ENCODE measurements around the gene MED9.

MED9 gene

DNA sequence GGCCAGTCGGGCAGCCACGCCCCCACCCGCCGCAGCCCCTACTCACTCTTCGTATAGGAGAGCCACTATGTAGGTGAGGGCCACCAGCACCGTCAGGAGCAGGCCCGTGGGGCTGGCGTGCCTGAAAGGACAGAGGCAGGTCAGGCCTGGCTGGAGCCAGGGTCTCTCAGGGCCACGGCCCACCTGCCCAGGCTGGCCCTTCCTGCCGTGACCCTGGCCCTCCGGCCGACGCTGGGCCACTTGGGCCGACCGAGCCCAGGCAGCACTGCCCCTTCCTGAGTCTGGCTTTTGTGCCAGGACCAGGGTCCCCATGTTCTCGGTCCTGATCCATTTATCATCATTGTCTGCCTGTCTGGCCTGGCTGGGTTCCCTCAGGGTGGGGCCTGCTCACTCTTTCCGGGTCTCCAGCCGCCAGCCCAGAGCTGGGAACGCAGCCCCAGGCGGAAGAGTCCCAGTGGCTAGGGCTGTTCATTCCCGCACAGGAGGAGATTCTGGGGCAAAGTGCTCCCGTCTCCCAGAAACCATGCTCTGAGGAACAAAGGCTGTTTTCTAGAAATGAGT, 29.5 kb downstream of the MED9 start:
- TF ChIP-seq, protein P1, sequence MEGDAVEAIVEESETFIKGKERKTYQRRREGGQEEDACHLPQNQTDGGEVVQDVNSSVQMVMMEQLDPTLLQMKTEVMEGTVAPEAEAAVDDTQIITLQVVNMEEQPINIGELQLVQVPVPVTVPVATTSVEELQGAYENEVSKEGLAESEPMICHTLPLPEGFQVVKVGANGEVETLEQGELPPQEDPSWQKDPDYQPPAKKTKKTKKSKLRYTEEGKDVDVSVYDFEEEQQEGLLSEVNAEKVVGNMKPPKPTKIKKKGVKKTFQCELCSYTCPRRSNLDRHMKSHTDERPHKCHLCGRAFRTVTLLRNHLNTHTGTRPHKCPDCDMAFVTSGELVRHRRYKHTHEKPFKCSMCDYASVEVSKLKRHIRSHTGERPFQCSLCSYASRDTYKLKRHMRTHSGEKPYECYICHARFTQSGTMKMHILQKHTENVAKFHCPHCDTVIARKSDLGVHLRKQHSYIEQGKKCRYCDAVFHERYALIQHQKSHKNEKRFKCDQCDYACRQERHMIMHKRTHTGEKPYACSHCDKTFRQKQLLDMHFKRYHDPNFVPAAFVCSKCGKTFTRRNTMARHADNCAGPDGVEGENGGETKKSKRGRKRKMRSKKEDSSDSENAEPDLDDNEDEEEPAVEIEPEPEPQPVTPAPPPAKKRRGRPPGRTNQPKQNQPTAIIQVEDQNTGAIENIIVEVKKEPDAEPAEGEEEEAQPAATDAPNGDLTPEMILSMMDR (IDR thresholded peaks at IDR 0.05; ENCODE audit: low read depth, low read length, missing control alignments), result no peak
- no peak for DNase-seq (ENCODE audit: extremely low read depth, low read depth)
- H3K4me3 ChIP-seq (replicated peaks; ENCODE audit: low read depth, low read length), result no peak overlapping the region

DNA sequence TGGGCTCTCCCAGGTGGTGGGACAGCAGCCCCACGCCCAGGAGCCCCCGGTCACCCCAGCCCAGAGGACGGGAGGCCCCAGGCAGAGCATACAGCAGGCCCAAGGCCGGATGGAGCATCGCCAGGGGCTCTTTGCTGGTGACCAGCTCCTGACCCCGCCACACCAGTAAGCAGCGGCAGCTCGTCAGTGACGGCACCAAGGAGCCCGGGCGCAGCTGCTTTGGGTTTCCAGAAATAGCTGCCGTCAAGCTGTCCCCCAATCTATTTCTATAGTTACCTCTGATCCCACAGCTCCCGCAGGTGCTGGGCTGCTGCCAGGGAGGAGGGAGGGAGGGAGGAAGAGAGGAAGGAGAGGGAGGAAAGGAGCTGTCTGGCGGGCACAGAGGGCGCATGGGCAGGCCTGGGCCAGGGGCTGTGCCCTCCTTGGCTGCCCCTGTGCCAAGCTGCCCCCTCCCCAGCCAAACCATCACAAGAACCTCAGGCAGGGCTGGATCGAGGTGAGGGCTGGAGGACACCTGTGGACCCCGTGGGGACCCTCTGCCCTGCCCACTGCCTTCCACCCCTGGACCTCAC, 30.2 kb downstream of the MED9 start:
- DNase-seq (ENCODE audit: extremely low read depth, low read depth), result no peak

DNA sequence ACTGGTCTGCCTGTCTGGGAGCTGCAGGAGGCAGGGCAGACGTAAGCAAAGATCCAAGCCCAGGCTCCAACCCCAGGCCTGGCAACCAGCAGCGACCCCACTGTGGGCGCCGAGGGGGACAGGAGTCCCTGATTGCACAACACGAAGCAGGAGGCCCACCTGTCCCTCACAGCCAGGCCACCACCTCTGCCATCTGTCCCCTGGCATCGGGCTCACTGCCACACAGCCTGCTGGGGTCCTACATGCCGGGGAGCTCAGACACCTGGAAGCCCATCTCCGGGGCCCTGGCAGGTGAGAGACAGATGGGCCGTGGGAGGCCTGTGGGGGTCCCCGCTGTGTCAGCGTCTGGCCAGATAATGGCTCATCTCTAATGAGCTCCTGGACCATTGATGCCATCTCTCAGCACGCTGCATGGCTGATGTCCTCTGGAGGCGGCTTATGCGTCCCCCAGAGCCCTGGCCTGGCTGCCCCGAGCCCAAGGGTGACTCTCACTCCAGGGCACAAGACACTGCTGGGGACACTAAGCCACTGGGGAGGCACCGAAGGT, 30.7 kb downstream of the MED9 start:
- TF ChIP-seq, protein P1 (IDR thresholded peaks at IDR 0.05; ENCODE audit: low read depth, low read length, missing control alignments), result no peak
- DNase-seq (ENCODE audit: extremely low read depth, low read depth), result no peak
- H3K4me3 ChIP-seq (replicated peaks; ENCODE audit: low read depth, low read length), result no peak overlapping the region

More for the DNA sequence above, 30.2 kb downstream of the MED9 start:
- H3K4me3 ChIP-seq (replicated peaks; ENCODE audit: low read depth, low read length), result no peak overlapping the region
- TF ChIP-seq, protein P1 (IDR thresholded peaks at IDR 0.05; ENCODE audit: low read depth, low read length, missing control alignments), result no peak

DNA sequence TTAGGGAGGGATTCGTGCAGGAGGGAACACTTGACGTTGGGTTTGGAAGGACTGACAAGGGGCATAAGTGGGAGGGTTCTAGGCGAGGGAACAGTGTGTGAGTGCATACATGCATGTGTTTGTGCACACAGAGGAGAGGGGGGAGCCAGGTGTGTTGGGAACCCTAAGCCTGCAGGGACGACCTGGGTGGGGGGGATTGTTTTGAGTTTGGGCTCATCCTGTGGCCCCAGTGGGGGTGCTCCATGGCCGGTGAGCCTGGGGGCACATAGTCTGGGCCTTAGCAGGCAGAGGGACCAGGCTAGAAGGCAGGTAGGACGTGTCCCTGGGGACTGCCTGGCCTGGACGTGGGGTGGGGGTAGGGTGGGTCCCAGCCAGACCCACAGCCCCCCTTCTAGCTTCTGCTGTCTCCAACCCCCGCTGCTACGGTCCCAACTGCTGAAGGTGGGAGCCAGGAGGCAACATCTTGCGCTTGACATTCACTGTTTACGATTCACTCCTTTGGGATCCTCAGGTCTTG, 31.3 kb downstream of the MED9 start:
- no peak overlapping the region for H3K4me3 ChIP-seq (replicated peaks; ENCODE audit: low read depth, low read length)
- DNase-seq (ENCODE audit: extremely low read depth, low read depth), result no peak
- TF ChIP-seq, protein P1 (IDR thresholded peaks at IDR 0.05; ENCODE audit: low read depth, low read length, missing control alignments), result no peak

DNA sequence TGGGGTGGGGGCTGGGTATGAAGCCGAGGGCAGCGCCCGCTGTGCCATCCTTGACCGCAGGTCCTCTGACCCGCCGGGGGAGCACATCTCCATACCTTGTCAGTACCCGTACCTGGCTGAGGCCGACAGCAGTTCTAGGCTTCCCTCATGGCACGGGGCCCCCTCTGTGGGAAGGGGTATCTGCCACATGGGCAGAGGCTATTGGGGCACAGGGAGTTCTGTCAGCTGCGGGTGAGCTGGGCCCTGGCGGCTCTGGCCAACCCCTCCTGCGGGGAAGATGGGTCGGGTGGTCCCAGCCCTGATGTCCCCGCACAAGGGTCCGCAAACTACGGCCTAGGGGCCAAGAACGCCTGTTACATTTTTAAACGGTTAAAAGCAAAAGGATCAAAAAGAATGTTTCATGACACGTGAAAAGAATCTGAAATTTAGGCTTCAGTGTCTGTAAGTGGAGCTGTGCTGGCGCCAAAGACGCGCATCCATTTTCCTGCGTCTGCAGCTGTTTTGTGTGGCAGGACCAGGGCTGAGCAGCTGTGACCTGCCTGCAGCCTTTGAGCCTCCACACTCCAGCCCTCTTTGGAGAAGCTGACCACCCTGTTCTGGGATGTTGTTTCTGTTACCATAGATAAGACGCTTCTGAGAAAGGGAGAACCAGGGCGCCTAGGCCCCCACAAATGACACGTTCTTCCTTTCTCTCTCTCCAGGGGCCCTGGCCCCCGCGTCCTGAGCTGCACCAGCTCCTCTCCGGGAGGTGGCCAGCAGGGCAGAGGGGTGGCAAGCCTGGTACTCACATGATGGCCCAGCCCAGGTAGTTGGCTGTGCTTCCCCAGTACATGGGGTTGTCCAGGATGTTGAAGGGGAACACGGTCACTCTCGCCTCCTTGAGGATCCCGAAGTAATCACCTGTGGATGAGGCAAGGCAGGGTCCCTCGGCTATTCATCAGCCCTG, 32.1 kb downstream of the MED9 start:
- no peak overlapping the region for H3K4me3 ChIP-seq (replicated peaks; ENCODE audit: low read depth, low read length)
- DNase-seq (ENCODE audit: extremely low read depth, low read depth), result no peak
- TF ChIP-seq, protein P1 (IDR thresholded peaks at IDR 0.05; ENCODE audit: low read depth, low read length, missing control alignments), result no peak

DNA sequence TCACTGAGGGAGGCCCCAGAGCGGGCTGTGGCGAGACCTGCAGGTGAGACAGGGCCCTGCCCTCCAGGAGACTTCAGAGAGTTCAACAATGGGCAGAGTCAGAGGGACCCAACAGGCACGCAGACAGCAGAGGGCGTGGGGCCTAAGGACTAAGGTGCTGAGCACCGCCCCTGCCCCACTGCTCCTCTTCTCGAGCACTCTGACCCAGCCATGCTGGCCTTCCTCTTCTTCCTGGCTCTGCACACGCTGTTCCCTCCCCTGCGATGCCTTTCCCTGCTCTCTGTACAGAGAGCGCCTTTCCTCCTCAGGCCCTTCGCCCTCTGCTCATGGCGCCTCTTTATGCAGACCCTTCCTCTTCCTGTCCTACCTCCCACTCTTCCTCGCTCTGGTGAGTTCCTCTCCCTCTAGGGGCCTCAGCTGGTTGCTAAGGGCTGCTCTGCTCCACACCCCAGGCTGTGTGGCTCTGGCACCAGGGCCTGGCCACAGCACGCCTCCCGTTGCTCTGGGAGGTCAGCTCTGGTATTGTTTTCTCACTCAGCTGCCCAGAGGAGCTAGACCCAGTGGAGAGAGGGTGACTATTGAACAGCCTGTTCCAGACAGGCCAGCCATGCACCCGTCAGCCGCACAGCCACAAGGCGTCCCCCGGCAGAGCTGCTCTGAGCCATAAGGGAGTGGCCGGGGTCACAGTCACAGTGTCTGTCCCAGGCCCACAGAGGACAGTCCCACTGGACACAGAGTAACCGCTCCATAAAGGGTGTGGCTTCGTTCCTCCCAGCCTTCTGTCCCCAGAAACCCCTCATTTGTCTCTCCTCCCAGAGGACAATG, 33.0 kb downstream of the MED9 start:
- DNase-seq (ENCODE audit: extremely low read depth, low read depth), result no peak
- TF ChIP-seq, protein P1 (IDR thresholded peaks at IDR 0.05; ENCODE audit: low read depth, low read length, missing control alignments), result no peak
- H3K4me3 ChIP-seq (replicated peaks; ENCODE audit: low read depth, low read length), result no peak overlapping the region

Data from HFF-Myc (cell line).